Measurements from ENCODE around the gene GPR101.

The GPR101 gene

GRCh38 chrX:136999024-136999423, 34.8 kb downstream of the GPR101 start:
- no peak overlapping the region for H3K4me3 Mint-ChIP-seq
- H3K27me3 Mint-ChIP-seq (ENCODE audit: low read depth, poor library complexity) = no peaks in the 10 kb centered on the region
- TF ChIP-seq, protein P1, sequence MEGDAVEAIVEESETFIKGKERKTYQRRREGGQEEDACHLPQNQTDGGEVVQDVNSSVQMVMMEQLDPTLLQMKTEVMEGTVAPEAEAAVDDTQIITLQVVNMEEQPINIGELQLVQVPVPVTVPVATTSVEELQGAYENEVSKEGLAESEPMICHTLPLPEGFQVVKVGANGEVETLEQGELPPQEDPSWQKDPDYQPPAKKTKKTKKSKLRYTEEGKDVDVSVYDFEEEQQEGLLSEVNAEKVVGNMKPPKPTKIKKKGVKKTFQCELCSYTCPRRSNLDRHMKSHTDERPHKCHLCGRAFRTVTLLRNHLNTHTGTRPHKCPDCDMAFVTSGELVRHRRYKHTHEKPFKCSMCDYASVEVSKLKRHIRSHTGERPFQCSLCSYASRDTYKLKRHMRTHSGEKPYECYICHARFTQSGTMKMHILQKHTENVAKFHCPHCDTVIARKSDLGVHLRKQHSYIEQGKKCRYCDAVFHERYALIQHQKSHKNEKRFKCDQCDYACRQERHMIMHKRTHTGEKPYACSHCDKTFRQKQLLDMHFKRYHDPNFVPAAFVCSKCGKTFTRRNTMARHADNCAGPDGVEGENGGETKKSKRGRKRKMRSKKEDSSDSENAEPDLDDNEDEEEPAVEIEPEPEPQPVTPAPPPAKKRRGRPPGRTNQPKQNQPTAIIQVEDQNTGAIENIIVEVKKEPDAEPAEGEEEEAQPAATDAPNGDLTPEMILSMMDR (IDR thresholded peaks at IDR 0.05) = no peak
- H3K9me3 Mint-ChIP-seq = peaks cover 57% of the 10 kb centered on the region
- no peak overlapping the region for H3K27ac Mint-ChIP-seq
- no peaks in the 10 kb centered on the region for H3K4me1 Mint-ChIP-seq
- H3K36me3 Mint-ChIP-seq (ENCODE audit: low read depth) = peaks cover 20% of the 10 kb centered on the region
- DNase-seq = no peak

All from nephron progenitor cell (in vitro differentiated cells).